ENCODE measurements around the gene DNAJB1.
"Not testable (repeated sequence)": the region's sequence is repeated elsewhere in the genome, so short reads cannot be mapped to it uniquely, and the experiment has no call there.

DNAJB1 gene

DNA sequence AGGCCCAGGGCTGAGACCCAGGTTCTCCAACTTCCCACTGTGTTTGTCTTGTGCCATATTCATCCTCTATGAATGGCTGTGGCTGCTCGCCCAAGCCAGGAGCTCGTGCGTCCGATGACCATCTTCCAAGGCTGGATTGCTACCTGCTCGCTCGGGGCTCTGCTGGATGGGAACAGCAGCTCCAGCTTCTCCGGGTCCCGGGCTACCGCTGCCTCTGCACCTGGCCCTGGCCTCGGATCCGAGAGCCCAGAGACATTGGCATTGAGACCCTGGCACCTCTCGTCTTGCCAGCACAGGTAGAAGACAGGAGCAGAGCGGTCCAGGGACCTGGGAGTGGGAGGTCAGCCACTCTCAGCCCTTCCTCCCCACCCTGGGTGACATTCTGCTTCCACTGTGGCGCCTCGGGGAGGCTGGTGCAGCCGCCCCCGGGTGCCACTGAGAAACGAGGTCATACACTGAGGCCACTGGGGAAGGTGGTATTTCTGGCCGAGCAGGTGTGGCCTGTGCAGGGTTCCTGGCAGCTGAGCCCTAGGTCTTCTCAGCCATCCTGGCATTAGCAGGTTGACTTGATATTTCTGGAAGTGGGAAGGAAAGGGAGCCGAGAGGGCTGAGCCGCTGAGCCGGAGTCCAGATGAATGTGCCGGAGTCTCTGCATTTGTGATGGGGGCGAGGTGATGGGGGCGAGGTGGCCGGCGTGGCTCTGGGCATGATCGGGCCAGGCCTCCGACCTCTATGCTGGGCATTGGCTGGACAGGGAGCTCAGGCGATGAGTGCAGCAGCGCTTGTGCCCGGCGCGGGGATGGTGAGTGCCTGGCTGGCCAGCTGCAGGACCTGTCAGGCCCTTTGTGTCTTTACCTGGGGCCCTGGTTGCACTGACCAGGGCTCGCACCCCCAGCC is 35.1 kb upstream of the DNAJB1 start:
- no peak for DNase-seq (ENCODE audit: low read depth)

DNA sequence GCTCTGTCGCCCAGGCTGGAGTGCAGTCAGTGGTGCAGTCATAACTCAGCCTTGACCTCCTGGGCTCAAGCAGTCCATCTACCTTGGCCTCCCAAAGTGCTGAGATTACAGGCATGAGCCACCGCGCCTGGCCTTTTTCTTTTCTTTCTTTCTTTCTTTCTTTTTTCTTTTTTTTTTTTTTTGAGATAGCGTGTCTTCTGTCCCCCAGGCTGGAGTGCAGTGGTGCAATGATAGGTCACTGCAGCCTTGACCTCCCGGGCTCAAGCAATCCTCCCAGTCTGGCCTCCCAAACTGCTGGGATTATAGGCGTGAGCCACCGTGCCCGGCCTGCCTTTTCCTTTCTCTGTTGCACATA is 33.8 kb upstream of the DNAJB1 start:
- DNase-seq (ENCODE audit: low read depth): not testable (repeated sequence)

- DNase-seq (ENCODE audit: low read depth): peak; percentile 39
These were observed 33.2 kb upstream of the DNAJB1 start for GRCh38 chr19:14551134-14552005.

- no peak for DNase-seq (ENCODE audit: low read depth)
These were observed 32.1 kb upstream of the DNAJB1 start for GRCh38 chr19:14550201-14550754.

GRCh38 chr19:14545716-14546082 is 27.5 kb upstream of the DNAJB1 start:
- no peak for DNase-seq (ENCODE audit: low read depth)

GRCh38 chr19:14544977-14545715 is 26.9 kb upstream of the DNAJB1 start:
- no peak for DNase-seq (ENCODE audit: low read depth)

- no peak for DNase-seq (ENCODE audit: low read depth)
These were observed 25.9 kb upstream of the DNAJB1 start for GRCh38 chr19:14544047-14544446.

- DNase-seq (ENCODE audit: low read depth): no peak
These were observed 24.6 kb upstream of the DNAJB1 start for GRCh38 chr19:14542711-14543328.

DNA sequence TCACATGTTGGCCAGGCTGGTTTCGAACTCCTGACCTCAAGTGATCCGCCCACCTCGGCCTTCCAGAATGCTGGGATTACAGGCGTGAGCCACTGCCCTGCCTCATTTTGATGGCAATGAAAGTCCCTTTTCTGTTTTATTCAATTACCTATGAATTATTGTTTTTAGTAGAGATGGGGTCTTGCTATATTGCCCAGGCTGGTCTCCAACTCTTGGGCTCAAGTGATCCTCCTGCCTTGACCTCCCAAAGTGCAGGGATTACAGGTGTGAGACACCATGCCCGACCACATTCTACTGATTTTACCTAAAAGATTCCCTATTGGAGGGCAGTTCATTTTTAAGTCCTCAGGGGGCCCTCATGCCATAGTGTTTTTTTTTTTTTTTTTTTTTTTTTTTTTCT is 23.8 kb upstream of the DNAJB1 start:
- not testable (repeated sequence) for DNase-seq (ENCODE audit: low read depth)

DNA sequence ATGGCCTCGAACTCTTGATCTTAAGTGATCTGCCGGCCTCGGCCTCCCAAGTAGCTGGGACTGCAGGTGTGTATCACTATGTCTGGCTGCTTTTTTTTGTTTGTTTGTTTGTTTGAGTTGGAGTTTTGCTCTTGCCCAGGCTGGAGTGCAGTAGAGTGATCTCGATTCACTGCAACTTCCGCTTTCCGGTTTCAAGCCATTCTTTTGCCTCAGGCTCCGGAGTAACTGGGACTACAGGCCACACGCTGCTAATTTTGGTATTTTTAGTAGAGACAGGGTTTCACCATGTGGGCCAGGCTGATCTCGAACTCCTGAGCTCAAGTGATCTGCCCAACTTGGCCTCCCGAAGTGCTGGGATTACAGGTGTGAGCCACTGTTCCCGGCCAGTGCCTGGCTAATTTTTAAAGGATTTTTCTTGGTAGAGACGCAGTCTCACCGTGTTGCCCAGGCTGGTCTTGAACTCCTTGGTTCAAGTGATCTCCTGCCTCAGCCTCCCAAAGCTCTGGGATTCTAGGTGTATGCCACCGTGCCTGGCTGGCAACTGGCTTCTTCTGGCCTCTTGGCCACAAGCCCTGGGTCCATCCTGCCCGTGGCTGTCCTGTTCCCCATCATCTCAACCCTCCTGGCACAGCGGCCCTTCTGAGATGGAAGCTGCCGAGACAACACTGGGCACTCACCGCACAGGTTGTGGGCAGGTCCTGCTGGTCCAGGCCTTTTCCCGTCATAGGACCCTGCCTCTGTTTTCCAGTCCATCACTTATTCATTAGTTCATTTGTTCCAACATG is 22.7 kb upstream of the DNAJB1 start:
- no peak for DNase-seq (ENCODE audit: low read depth)

DNA sequence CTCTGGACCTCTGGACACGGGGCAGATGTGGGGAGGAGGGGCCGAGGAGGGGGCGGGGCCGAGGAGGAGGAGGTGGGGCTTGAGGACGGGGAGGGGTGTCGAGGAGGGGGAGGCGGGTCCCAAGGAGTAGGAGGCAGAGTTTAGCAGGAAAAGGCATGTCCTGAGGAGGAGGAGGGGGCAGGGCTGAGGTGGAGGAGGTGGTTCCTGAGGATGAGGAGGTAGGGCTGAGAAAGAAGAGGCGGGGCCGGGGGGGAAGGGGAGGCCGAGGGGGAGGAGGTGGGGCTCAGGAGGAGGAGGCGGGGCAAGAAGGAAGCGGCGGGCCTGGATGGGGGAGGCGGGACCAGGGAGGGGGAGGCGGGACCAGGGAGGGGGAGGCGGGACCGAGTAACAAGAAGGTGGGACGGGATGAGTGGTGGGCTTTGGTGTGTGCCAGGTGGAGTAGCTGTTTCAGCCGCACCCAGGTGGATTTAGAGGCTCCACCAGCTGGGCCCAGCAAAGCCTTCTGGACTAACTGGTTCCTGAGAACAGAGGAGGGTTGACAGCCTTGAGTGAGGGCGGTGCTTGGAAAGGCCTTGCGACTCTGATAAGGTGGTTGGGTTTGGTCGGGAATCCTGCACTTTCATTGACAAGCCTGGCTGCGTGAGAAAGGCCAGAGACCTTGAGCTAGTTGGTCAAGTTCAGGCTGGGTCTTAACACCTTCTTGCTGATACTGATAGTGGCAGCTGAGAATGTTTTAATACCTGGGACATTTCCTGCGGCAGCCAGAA is 18.9 kb upstream of the DNAJB1 start:
- no peak for DNase-seq (ENCODE audit: low read depth)

DNA sequence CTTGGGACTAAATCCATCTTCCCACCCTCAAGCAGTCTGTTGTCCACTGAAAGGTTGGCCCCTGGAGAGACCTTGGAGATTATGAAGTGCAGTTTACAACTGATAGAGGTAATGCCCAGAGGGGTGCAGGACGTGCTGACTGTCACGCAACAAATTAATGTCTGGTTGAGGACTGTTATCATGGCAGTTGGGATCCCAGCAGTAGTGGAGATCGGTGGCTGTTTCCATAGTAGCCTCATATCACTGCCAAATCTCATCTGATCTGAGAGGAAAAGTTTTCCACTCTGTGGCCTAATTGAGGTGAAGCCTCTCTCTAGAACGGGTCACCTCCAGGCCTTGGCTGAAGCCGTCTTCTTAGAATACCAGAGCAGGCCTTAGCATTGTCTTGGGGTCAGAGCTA is 15.3 kb upstream of the DNAJB1 start:
- DNase-seq (ENCODE audit: low read depth): no peak

- no peak for DNase-seq (ENCODE audit: low read depth)
These were observed 12.3 kb upstream of the DNAJB1 start for GRCh38 chr19:14530506-14530905.

DNA sequence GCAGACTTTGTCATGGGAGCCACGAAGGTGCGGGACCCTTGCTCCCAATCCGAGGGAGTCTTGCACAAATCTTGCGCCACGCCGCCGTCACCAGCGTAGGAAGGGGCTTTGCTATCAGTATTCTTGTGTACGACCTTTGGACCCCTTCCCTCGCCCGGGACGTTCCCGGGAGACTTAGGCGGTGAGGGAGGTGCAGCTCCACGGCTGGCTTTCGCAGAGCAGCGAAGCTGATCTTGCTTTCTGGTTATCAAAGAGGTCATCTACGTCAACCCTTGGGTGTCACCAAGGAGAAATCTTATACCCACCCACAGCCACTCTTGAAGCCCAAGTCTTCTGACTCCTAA is 11.8 kb upstream of the DNAJB1 start:
- DNase-seq (ENCODE audit: low read depth): no peak

GRCh38 chr19:14529254-14530004 is 11.2 kb upstream of the DNAJB1 start, which contains the start of gene TECR:
TECR (plus strand) TSS chr19:14529594; CDS start chr19:14529697, 103 bp downstream.
- DNase-seq (ENCODE audit: low read depth): peak; percentile 99

DNA sequence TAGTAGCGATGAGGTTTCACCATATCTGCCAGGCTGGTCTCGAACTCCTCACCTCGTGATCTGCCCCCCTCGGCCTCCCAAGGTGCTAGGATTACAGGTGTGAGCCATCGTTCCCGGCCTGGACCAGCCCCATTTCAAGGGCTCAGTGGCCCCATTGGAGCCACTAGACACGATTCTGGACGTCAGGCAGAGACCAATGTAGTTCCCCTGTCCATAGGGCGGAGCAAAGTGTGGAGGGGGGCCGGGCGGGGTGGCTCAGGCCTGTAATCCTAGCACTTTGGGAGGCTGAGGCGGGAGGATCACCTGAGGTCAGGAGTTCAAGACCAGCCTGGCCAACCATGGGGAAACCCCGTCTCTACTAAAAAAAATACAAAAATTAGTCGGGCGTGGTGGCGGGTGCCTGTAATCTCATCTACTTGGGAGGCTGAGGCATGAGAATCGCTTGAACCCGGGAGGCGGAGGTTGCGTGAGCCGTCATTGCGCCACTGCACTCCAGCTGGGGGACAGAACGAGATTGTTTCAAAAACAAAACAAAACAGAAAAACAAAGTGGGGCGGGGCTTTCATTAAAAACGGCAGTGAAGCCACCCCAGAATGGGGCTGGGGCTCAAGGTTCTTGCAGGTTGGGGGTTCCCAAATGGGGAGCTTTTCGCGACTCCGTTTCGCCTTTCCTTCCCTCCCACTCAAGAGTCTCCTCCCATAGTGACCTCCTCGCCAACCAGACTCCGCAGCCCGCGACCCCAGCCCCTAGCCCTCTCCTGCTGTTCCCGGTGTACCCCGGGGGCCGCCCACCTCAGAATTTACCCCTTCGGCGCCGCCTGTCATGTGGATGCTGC is 10.4 kb upstream of the DNAJB1 start:
- DNase-seq (ENCODE audit: low read depth): no peak

DNA sequence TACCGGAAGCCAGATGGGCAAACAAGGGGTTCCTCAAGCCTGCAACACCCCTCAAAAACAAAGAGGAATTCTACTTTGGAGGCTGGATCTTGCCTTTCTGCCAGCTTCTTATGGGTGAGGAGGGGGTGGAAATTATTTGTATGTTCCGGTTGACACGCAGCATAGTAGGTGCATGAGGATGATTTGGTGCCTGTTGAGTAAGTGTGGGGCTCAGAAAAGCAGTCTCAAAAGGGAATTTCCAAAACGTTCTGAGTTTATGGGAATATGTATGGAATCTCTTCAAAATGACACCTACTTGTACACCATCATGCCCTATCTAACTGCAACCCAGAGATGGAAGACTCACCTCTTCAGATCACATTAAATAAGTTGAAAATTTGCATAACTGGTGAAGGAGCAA is 8.2 kb upstream of the DNAJB1 start:
- DNase-seq (ENCODE audit: low read depth): no peak

GRCh38 chr19:14525729-14526128 is 7.5 kb upstream of the DNAJB1 start:
- no peak for DNase-seq (ENCODE audit: low read depth)
